Thoracic aorta (tissue), 2 donors: ENCODE data around the gene PGAM2. TPM values are rescaled to one million over a fixed set of nuclear protein-coding genes. Genes with fewer than 3 reads are reported as not detected.

ENCODE experiments used
- ATAC-seq: fragments of 150-250 bp; one replicate; pipeline ENCODE4 v1.8.0; 2017; ENCODE audit warnings: low read depth; ENCODE audit not compliant: insufficient number of reproducible peaks, low FRiP score
- DNase-seq: peaks from one replicate; pipeline ENCODE4 v3.0.0-alpha.2; 2020; ENCODE audit warnings: low spot score
- H3K27ac ChIP-seq, 2 donors: fragments of 200-600 bp; sonication (generic); 1 replicate in 1 of 2; 2 replicates in 1 of 2; pipeline ENCODE4 v1.5.1; 2016; ENCODE audit warnings: mild to moderate bottlenecking in 2 of 2, moderate library complexity in 2 of 2
- H3K27me3 ChIP-seq: fragments of 200-600 bp; sonication (generic); replicated peaks from 2 replicates; pipeline ENCODE4 v1.6.0; 2016; ENCODE audit warnings: mild to moderate bottlenecking; ENCODE audit not compliant: insufficient read depth
- H3K36me3 ChIP-seq: fragments of 200-600 bp; sonication (generic); one replicate; pipeline ENCODE4 v1.5.1; 2016
- H3K4me1 ChIP-seq, 2 donors: fragments of 200-600 bp; sonication (generic); 1 replicate in 1 of 2; 2 replicates in 1 of 2; pipeline versions ENCODE4 v1.5.1 to v1.6.0; 2016; ENCODE audit warnings: low read depth in 2 of 2, mild to moderate bottlenecking in 1 of 2; ENCODE audit not compliant: control insufficient read depth in 1 of 2
- H3K4me3 ChIP-seq: fragments of 200-600 bp; sonication (generic); 2 replicates; pipeline ENCODE4 v1.5.1; 2016; ENCODE audit warnings: mild to moderate bottlenecking
- H3K9me3 ChIP-seq: fragments of 200-600 bp; sonication (generic); 2 replicates; pipeline ENCODE4 v1.5.1; 2016
- total RNA-seq, 2 donors: library from RNA; depleted of rRNA; stranded (reverse); fragments of >200 nt; gene quantifications; one replicate each; pipeline versions ENCODE4 v1.1.0 to v1.2.3, GENCODE V29; 2016
- TF ChIP-seq, protein P1 (sequence below): fragments of 200-600 bp; sonication (generic); IDR thresholded peaks from one replicate; pipeline ENCODE4 v1.5.1; 2019; ENCODE audit warnings: antibody characterized with exemption

The PGAM2 gene
- total RNA-seq, 2 donors from 2014 or later, result 1.8 to 9.5 TPM

- H3K9me3 ChIP-seq, result no peaks in the 10 kb centered on the region
- ATAC-seq, result no peak
- H3K4me3 ChIP-seq, result no peak overlapping the region
- peak overlapping the region; percentile 94 to 98 for H3K27ac ChIP-seq
- peaks cover 37 to 86% of the 10 kb centered on the region in 2 donors for H3K4me1 ChIP-seq
- no peak for DNase-seq
- TF ChIP-seq, protein P1, sequence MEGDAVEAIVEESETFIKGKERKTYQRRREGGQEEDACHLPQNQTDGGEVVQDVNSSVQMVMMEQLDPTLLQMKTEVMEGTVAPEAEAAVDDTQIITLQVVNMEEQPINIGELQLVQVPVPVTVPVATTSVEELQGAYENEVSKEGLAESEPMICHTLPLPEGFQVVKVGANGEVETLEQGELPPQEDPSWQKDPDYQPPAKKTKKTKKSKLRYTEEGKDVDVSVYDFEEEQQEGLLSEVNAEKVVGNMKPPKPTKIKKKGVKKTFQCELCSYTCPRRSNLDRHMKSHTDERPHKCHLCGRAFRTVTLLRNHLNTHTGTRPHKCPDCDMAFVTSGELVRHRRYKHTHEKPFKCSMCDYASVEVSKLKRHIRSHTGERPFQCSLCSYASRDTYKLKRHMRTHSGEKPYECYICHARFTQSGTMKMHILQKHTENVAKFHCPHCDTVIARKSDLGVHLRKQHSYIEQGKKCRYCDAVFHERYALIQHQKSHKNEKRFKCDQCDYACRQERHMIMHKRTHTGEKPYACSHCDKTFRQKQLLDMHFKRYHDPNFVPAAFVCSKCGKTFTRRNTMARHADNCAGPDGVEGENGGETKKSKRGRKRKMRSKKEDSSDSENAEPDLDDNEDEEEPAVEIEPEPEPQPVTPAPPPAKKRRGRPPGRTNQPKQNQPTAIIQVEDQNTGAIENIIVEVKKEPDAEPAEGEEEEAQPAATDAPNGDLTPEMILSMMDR, result no peak
- H3K36me3 ChIP-seq, result no peaks in the 10 kb centered on the region
- no peaks in the 10 kb centered on the region for H3K27me3 ChIP-seq
These were observed 21.3 kb upstream of the PGAM2 start for GRCh38 chr7:44086627-44087026.

DNA sequence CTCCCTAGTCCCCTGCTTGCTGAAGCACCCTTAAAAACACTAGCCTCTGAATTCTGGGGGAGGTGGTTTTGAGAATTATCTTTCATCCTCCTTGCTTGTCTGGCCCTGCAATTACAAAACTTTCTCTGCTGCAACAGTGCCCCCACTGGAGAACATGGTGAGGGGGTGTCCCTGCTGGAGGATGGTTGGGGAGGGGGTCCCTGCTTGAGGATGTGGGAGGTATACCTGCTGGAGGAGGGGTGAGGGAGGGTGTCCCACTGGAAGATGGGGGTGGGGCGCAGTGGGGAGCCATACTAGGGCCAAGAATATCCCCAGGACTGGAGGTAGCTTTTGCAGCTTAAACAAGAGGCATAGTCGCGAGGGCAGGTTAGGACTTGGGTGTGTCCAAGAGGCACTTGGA, 20.2 kb upstream of the PGAM2 start:
- TF ChIP-seq, protein P1, result no peak
- ATAC-seq (no peak), DNase-seq (no peak)
- peaks cover 43 to 86% of the 10 kb centered on the region in 2 donors for H3K4me1 ChIP-seq
- H3K9me3 ChIP-seq, result no peaks in the 10 kb centered on the region
- no peaks in the 10 kb centered on the region for H3K27me3 ChIP-seq
- no peak overlapping the region for H3K4me3 ChIP-seq
- peak overlapping the region; percentile 94 to 98 for H3K27ac ChIP-seq
- H3K36me3 ChIP-seq, result no peaks in the 10 kb centered on the region

DNA sequence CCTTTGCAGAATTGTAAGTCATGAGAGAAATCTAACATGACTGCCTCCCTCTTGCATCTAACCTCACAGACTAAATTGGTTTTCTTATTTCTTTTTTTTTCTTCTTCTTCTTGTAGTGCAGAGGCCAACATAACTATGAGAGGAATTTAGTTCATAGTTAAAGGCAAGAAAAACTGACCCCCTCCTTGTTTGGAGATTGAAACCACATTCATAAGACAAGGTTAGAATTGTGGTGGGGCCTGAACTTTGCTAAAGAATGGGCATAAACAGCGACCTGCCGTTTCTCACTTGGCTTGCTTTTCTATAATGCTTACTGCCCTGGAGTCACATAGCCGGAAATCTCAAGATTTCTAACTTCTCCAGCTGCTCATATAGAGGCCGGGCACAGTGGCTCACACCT, 19.3 kb upstream of the PGAM2 start:
- Histone ChIP-seq H3K9me3 (no peaks in the 10 kb centered on the region), H3K27me3 (no peaks in the 10 kb centered on the region), H3K4me3 (no peak overlapping the region), H3K36me3 (peaks cover 6% of the 10 kb centered on the region), H3K27ac (peak overlapping the region; percentile 94 to 98), H3K4me1 (peaks cover 36 to 78% of the 10 kb centered on the region in 2 donors)
- no peak for ATAC-seq
- TF ChIP-seq, protein P1, result no peak
- no peak for DNase-seq

- DNase-seq (no peak), ATAC-seq (no peak)
- H3K4me1 ChIP-seq, result peaks cover 31 to 68% of the 10 kb centered on the region in 2 donors
- no peaks in the 10 kb centered on the region for H3K27me3 ChIP-seq
- peak overlapping the region; percentile 94 to 98 for H3K27ac ChIP-seq
- peaks cover 15% of the 10 kb centered on the region for H3K36me3 ChIP-seq
- no peak overlapping the region for H3K4me3 ChIP-seq
- H3K9me3 ChIP-seq, result no peaks in the 10 kb centered on the region
- TF ChIP-seq, protein P1, result no peak
These were observed 18.4 kb upstream of the PGAM2 start for GRCh38 chr7:44083796-44084195.

DNA sequence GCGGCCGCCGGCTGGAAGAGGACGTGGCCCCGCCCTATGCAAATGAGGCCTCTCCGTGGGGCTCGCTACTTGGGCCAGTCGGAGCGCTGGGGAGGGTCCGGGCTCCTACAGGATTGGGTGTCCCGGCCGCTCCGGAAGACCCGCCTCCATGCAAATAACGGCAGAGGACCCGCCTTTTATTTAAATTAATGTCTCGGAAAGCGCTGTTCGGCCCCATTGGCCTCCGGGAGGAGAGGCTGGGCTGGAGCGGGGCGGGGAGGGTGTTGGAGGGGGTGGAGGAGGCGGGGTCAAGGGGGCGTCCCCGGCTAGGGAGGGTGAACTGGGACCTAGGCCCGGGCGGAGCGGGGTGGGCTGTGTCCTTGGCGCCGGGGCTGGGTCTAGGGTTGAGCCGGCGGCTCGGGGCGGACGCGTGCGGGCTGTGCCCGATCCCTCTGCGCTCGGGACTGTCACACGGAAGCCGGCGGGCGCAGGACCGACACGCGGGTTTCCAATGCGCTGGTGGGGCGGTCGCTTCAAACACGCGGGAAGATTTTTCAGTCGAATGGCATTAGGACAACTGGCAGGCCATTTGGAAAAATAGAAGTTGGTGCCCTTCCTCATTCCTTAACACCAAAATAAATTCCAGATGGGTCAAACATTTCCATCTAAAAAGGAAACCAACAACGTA, 17.3 kb upstream of the PGAM2 start:
- Histone ChIP-seq H3K4me3 (peak overlapping the region; percentile 98), H3K27ac (peak overlapping the region; percentile 94 to 98), H3K36me3 (peaks cover 26% of the 10 kb centered on the region), H3K9me3 (no peaks in the 10 kb centered on the region), H3K27me3 (no peaks in the 10 kb centered on the region), H3K4me1 (peaks cover 31 to 57% of the 10 kb centered on the region in 2 donors)
- TF ChIP-seq, protein P1, result no peak
- peak; percentile 98 for DNase-seq
- peak; percentile 96 for ATAC-seq
